GM12864 (cell line): ENCODE data around the gene ZFAND2A.

Experiments used
- DNase-seq: peaks from one replicate; pipeline ENCODE4 v3.0.0-alpha.2; 2011; ENCODE audit warnings: low read depth
- H3K4me3 ChIP-seq: 2 replicates; pipeline ENCODE4 v1.5.1; 2011; ENCODE audit warnings: mild to moderate bottlenecking, low read depth, low read length, control low read depth
- TF ChIP-seq, protein P1 (sequence below): IDR thresholded peaks from 2 replicates; pipeline ENCODE4 v1.5.1; 2011; ENCODE audit warnings: low read depth, mild to moderate bottlenecking, moderate library complexity, low read length, control low read depth, inconsistent platforms; ENCODE audit errors: missing control alignments

The ZFAND2A gene

DNA sequence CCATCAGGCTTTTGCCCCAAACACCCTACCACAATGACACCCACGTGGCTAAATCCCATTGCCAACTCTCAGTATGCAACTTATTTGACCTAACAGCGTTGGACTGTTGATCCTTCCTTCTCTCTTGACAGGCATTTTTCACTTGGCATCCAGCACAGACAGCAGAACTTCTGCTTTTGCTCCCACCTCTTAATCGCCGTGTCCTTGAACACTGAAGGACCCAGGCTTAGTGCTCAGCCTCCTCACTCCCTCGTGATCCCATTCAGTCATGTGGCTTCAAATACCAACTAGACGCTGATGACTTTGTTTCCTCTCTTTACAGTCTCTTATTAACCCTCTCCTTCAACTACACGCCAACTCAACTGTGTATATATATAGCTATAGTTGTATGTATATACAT lies 25.0 kb downstream of the ZFAND2A start:
- TF ChIP-seq, protein P1, sequence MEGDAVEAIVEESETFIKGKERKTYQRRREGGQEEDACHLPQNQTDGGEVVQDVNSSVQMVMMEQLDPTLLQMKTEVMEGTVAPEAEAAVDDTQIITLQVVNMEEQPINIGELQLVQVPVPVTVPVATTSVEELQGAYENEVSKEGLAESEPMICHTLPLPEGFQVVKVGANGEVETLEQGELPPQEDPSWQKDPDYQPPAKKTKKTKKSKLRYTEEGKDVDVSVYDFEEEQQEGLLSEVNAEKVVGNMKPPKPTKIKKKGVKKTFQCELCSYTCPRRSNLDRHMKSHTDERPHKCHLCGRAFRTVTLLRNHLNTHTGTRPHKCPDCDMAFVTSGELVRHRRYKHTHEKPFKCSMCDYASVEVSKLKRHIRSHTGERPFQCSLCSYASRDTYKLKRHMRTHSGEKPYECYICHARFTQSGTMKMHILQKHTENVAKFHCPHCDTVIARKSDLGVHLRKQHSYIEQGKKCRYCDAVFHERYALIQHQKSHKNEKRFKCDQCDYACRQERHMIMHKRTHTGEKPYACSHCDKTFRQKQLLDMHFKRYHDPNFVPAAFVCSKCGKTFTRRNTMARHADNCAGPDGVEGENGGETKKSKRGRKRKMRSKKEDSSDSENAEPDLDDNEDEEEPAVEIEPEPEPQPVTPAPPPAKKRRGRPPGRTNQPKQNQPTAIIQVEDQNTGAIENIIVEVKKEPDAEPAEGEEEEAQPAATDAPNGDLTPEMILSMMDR, result no peak
- DNase-seq, result no peak
- H3K4me3 ChIP-seq, result no peak overlapping the region

DNA sequence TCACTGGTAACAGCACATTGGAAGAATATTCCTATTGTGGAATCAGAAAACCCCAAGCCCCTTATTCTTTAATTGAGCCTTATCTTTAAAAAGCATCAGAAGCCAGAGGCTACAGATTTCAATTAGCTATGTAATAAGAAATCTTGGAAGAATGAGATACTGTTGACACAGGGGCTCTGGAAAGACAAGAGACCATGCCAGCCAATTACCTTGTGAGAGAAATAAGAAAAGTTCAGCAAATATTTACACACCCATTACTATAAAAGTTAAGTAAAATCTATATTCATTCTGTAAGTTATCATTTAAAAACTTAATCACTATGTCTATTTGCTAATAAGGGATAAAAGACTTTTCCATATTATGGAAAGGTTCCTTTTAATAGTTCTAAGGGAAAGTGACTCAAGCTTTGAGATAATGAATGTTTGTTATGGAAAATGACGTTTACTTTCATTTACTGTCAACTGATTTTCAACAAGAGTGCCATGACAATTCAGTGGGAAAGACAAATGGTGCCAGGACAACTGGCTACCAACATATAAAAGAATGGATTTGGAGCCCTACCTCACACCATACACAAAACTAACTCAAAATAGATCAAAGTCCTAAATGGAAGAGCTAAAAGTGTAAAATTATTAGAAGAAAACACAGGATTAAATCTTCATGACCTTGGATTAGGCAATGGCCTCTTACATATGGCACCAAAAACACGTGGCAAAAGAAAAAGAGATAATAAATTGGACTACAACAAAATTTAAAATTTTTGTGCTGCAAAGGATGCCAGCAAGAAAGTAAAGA lies 28.3 kb downstream of the ZFAND2A start:
- no peak for DNase-seq
- no peak overlapping the region for H3K4me3 ChIP-seq
- TF ChIP-seq, protein P1, result no peak

DNA sequence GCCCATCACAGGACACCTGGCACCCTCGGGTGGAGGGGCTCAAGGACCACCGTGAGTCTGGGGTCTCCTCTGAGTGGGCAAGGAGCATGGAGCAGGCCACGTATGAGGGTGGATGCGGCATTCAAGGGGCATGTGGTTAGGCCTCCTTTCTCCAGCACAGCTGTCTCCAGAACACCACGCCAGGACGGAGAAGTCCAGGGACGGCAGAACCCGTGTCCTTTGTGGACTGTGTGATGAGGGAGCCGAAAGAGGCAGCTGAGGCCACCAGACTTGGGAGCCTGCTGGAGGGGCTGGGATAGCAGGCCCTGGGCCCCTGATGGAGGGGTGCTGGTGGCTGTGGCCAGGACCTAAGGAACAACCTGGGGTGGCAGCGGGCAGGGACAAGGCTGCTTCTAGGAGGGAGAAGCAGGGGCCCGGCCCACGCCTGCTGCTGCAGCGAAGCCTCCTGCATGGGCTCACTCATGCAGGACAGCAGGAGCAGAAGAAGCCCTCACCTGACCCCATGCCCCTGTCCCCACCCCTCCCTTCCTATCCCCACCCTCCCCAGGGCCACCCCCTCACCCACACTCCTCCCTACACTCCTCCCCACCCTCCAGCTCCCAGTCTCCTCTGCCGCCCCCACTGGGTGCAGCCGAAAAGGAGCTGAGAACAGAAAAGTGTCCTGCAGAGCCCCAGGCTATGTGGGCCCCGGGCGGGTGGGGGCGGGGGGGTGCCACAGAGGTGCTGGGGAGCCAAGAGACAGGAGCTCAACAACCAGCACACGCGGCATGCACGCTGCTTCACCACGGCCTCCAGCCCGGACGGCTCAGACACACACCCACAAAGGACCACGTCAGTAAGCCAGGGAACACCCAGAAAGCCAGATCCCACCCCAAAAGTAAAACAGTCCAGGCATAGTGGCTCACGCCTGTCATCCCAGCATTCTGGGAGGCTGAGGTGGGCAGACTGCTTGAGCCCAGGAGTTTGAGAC lies 29.7 kb downstream of the ZFAND2A start:
- no peak overlapping the region for H3K4me3 ChIP-seq
- TF ChIP-seq, protein P1, result no peak
- no peak for DNase-seq

DNA sequence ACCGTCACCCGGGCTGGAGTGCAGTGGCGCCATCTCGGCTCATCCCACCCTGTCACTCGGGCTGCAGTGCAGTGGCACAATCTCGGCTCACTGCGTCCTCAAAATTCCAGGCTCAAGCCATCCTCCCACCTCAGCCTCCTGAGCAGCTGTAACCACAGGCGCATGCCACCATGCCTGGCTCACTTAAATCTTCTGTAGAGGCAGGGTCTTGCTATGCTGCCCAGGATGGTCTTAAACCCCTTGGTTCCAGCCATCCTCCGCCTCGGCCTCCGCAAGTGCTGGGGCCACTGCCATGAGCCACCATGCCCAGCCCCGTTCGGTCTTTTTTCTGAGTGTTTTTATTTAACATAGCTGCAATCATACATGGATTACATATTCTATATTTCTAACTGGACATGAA lies 30.6 kb downstream of the ZFAND2A start:
- no peak for DNase-seq
- no peak overlapping the region for H3K4me3 ChIP-seq
- TF ChIP-seq, protein P1, result no peak

DNA sequence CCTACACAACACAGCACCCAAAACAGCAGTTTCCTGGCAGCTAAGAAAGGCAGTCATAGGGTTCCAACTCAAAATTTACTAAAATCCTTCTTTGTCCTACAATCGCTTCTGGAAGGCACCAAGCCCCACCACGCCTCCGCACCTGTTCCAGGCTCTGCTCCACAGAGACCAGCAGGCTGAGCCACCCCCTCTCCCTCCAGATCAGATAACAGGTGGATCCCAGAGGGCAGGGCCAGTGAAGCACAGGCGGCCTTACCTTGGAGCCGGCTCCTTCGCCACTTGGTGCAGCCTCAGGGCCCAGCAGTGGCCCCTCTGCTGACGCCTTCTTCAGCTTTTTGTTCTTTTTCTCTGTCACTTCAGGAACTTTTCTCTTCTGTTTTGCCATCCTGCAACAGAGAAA lies 33.0 kb downstream of the ZFAND2A start:
- TF ChIP-seq, protein P1, result no peak
- no peak overlapping the region for H3K4me3 ChIP-seq
- DNase-seq, result no peak

DNA sequence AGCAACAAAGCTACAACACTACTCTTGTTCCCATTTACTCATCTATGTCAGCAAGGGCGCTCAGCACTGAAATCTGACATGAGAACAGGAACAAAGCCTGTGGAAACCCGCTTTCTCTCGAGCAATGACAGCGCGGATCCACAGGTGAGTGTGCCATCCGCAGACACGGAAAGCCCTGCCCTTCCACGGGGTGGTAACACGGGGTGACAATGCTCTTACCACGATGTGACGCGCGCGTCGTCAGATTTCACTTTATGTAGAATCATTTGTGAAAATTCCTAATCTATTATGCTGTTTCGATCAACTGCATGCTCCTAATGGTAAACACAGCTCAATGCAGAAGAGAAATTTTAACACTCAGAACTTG lies 34.4 kb downstream of the ZFAND2A start:
- TF ChIP-seq, protein P1, result no peak
- H3K4me3 ChIP-seq, result no peak overlapping the region
- DNase-seq, result no peak
